Cerebellar nuclear complex (tissue), 1 donor: ENCODE measurements around the gene RSPH6A.

Source experiments
- DNase-seq, 2 experiments: peaks; one replicate each; lab custom pipeline; 2025; lab: John Stamatoyannopoulos, UW

RSPH6A gene

GRCh38 chr19:45825263-45825605 is 10.1 kb upstream of the RSPH6A start:
- no peak for DNase-seq

- no peak for DNase-seq
Measured at GRCh38 chr19:45824531-45825262, 9.6 kb upstream of the RSPH6A start.

GRCh38 chr19:45824041-45824471 is 8.9 kb upstream of the RSPH6A start:
- no peak for DNase-seq

- no peak for DNase-seq
Measured at GRCh38 chr19:45823182-45823581, 8.1 kb upstream of the RSPH6A start.

GRCh38 chr19:45822716-45823115 is 7.6 kb upstream of the RSPH6A start:
- DNase-seq, result no peak

GRCh38 chr19:45821570-45821969 is 6.5 kb upstream of the RSPH6A start:
- no peak for DNase-seq

GRCh38 chr19:45821103-45821521 is 6.0 kb upstream of the RSPH6A start:
- no peak for DNase-seq

GRCh38 chr19:45820413-45821102 is 5.5 kb upstream of the RSPH6A start:
- no peak for DNase-seq

- no peak for DNase-seq
Measured at GRCh38 chr19:45819769-45820168, 4.7 kb upstream of the RSPH6A start.

GRCh38 chr19:45817725-45818301 is 2.7 kb upstream of the RSPH6A start:
- no peak for DNase-seq

- DNase-seq, result no peak
Measured at GRCh38 chr19:45817010-45817724, 2.1 kb upstream of the RSPH6A start.

- DNase-seq, result no peak
Measured at GRCh38 chr19:45816236-45817009, 1.3 kb upstream of the RSPH6A start.

- DNase-seq, result no peak
Measured at GRCh38 chr19:45815481-45816216, 541 bp upstream of the RSPH6A start.

GRCh38 chr19:45814166-45814780 is 835 bp downstream of the RSPH6A start:
- no peak for DNase-seq

- DNase-seq, result no peak
Measured at GRCh38 chr19:45812297-45812696, 2.8 kb downstream of the RSPH6A start.

GRCh38 chr19:45809643-45810159 is 5.4 kb downstream of the RSPH6A start:
- no peak for DNase-seq

GRCh38 chr19:45805719-45806118 is 9.4 kb downstream of the RSPH6A start:
- no peak for DNase-seq

- no peak for DNase-seq
Measured at GRCh38 chr19:45804959-45805230, 10.2 kb downstream of the RSPH6A start.

GRCh38 chr19:45804140-45804958 is 10.8 kb downstream of the RSPH6A start:
- DNase-seq, result no peak
